Right ventricle myocardium inferior (tissue), 1 donor: ENCODE results near the gene ZBTB6. TPM values are rescaled to one million over a fixed set of nuclear protein-coding genes. Genes with fewer than 3 reads are reported as not detected.

ENCODE experiments used
- ATAC-seq: fragments of 200-7000 bp; cut with Tn5 transposase; one replicate; pipeline ENCODE4 v1.9.1; 2020; ENCODE audit warnings: mild to moderate bottlenecking, moderate library complexity
- DNase-seq: peaks from one replicate; pipeline ENCODE4 v3.0.0; 2021; ENCODE audit errors: missing footprints
- intact Hi-C: fragments of 100-400 bp; cut with DNase I; formaldehyde crosslinking; loops from one replicate; pipeline ENCODE4 v1.11.0; 2022
- long read RNA-seq: library from polyadenylated mRNA; unstranded; transcript quantifications from one replicate; pipeline ENCODE4 v2.0.0, GENCODE V29; 2021
- total RNA-seq: library from RNA; stranded (reverse); fragmentation: NEBNext Ultra II Directional; extraction: Animal tissue kit (Norgen Biotek cat#: 25700); gene quantifications from one replicate; pipeline ENCODE4 v1.2.1, GENCODE V29; 2021
- donor health status: DM: no; HTN: yes; CAD: no; lungs with severe emphysema.

The ZBTB6 gene
- total RNA-seq: 5.3 TPM
- long read RNA-seq, full-length matches to known transcripts: 1 of 1 reads
- long read RNA-seq, partial matches to known transcripts: 0 of 1 reads
- long read RNA-seq, other reads (novel, unspliced or antisense): 0 of 1 reads

- DNase-seq: peak; percentile 76
- ATAC-seq: peak; percentile 97
- intact Hi-C loops: loop anchor here (5.0 kb wide), 1 partner anchor 79 kb away; no protein-coding TSS in a partner anchor
These were observed at the start of gene ZBTB6 for GRCh38 chr9:122912964-122913673. Gene ZBTB6, minus strand, starts transcription at chr9:122913323. Its CDS starts 1,251 bp downstream, at chr9:122912072.

- DNase-seq: no peak
- no peak for ATAC-seq
- intact Hi-C loops: no loop called here
These were observed 48.0 kb upstream of the ZBTB6 start for GRCh38 chr9:122961139-122961538.

DNA sequence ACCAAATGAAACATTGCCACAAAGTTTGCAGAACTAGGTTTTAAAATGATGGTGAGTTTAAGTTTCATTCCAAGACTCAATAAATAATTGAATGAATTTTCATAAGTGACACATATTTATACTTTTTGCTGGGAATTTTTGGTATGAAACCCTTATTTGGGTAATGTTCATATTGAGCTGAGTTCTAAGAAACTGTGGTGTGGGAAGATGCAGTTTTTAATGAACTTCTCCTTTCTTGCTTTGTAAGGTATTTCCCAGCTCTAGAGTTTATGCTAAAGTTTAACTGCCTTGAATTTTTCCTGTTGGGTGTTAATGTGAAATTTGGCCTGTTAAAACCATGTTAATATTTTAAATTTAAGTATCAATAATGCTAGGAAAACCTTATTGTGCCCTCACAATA is 42.8 kb upstream of the ZBTB6 start:
- ATAC-seq: no peak
- DNase-seq: no peak
- intact Hi-C loops: no loop called here

DNA sequence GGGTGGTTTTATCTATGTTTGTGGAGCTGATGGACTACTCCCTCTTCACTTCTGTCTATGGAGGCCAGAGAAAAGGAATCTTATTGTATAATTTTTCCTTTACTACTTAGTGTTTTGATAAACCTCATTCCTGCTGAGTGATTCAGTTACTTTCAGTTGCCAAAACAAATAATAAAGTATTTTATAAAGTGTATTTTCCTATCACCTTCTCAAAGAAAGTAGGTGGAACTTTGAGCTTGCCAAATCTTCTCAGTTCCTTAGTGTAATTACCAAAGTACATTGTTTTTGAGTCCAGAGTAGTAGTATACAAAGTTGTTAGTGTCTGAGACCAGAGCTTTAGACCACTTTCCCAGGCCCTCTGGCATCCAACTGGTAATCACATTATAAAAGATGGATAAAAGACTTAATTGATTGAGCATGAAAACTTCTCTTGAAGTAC is 41.1 kb upstream of the ZBTB6 start:
- intact Hi-C loops: no loop called here
- no peak for ATAC-seq
- no peak for DNase-seq

DNA sequence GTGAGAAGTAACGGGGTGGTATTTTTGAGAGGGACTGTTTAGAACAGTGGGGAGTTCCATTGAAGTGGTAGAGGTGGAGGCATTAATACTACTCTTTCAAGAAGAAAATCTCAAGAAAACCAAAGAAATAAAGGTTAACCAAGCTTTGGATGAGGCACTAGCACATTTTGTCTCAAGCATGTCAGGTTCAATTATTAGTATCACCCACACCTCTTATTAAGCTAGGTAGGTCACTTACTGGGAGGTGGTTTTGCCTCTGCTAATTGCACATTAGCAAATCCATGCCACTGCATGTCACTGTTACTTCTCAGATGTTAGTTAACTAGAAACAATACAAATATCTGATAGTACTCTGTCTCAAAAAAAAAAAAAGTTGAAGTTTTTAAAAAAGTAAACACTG is 37.9 kb upstream of the ZBTB6 start:
- intact Hi-C loops: no loop called here
- DNase-seq: no peak
- ATAC-seq: no peak

DNA sequence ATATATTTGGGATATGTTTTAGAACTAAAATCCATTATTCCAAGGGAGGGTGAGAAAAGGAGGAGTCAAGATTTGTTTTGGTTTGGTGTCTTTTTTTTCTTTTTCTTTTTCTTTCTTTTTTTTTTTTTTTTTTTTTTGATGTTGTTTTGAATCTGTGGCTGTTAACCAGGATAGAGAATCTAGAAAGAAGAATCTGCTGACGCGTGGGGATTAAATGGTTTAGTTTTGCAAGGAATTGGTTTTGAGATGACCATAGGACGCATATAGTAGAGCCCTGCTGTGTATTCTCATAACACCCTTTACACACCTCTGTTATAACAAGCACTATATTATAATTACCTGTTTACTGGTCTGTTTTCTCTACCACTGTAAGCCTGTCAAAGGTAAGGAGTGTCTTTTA is 37.1 kb upstream of the ZBTB6 start:
- intact Hi-C loops: no loop called here
- ATAC-seq (no peak), DNase-seq (no peak)

DNA sequence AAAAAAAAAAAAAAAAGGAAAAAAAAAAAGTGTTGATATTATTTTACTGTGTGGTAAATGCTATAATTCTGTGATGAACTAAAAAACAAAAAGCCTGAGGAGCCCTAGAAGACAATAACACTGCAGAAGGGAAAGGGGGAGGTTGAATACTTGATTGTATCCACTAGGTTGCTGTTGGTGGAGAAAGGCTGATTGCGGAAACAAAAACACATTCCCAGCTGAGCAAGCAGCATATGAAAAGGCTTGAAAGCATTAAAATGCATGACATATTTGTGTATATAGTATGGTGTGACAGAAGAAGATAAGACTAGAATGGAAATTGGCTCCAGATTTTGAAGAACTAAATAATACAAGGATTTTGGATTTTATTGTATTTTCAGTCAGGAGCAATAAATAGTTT is 36.6 kb upstream of the ZBTB6 start:
- DNase-seq: no peak
- intact Hi-C loops: no loop called here
- ATAC-seq: no peak

- ATAC-seq (no peak), DNase-seq (no peak)
- intact Hi-C loops: no loop called here
These were observed 35.2 kb upstream of the ZBTB6 start for GRCh38 chr9:122948313-122948712.

DNA sequence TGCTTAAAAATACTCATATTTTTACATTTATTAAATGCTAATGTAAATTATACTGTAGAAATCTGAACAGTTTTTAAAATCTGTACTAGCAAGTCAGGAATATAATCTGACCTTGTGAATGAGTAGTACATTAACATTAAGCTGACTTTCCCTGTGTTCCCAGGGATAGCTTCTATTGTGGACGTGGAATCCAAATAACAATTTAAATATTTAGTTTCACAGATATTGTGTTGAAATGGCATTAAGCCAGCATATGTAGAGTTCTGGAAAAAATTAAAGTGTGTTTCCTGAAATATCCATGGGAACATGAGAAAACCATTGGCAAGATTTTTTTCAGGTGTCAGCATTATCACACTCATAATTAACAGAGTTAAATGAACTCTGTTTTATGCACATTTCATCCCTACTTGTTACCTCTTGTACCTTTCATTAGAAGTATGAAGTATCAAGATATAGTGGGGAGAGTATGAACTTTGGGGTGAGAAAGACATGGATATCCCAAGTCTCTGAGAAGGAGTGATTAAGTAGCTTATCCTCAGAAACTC is 33.4 kb upstream of the ZBTB6 start:
- ATAC-seq (no peak), DNase-seq (no peak)
- intact Hi-C loops: no loop called here

GRCh38 chr9:122944960-122945888 is 32.1 kb upstream of the ZBTB6 start:
- DNase-seq (no peak), ATAC-seq (no peak)
- intact Hi-C loops: loop anchor here (5.0 kb wide), 1 partner anchor 38 kb away; the partner anchor contains the start of gene RC3H2

DNA sequence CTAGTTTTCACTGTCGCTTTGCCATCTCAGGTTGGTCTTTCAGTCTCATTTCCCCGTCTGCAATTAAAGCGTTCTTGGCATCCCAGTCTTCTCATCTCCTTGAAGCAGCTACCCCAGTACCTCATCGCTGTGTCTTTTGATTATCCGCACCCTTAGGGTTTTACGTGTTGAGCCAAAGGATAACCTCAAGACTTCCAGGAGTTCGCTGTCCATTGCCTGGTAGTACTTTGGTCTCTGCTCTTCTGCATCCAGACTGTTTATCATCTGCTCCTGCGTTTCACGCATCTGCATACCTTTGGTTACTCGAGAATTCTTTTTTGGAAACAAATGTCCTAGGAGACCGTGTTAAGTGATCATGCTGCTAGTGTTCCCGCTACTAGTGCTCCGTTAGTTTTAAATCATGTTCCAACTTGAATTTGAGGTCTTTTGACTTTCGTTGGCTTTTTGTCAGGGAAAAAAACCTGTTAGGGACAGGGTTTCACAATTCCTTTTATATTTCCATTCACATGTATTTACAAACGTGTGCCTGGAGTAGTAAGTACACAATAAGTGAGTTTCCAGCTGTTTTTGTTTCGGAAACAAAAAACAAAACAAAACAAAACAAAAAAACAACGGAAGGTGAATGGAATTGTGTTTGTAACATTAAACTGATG is 28.6 kb upstream of the ZBTB6 start:
- no peak for DNase-seq
- no peak for ATAC-seq
- intact Hi-C loops: loop anchor here (5.0 kb wide), 1 partner anchor 34 kb away; the partner anchor contains the start of gene RC3H2

GRCh38 chr9:122940749-122941581 is 27.8 kb upstream of the ZBTB6 start, which contains the start of gene RABGAP1:
Gene RABGAP1, plus strand, starts transcription at chr9:122941020. Its CDS starts 16,040 bp downstream, at chr9:122957060.
- DNase-seq (peak; percentile 100), ATAC-seq (peak; percentile 99)
- intact Hi-C loops: loop anchor here (5.0 kb wide), 1 partner anchor 34 kb away; the partner anchor contains the start of gene RC3H2

DNA sequence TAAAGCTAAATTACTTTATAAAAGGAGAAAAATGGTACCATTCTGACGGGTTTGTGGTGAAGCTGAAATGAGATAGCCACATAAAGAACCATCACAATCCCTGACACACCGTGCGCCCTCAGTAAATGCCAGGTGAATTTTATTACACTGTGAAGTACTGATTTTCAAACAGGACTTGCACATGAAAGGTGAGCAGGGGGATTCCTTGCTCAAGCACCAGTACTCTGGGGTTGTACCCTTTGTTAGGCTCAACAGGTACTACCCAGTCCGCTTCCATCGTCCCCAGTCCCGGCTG is 27.3 kb upstream of the ZBTB6 start:
- intact Hi-C loops: loop anchor here (5.0 kb wide), 1 partner anchor 33 kb away; the partner anchor contains the start of gene RC3H2
- ATAC-seq (no peak), DNase-seq (no peak)

DNA sequence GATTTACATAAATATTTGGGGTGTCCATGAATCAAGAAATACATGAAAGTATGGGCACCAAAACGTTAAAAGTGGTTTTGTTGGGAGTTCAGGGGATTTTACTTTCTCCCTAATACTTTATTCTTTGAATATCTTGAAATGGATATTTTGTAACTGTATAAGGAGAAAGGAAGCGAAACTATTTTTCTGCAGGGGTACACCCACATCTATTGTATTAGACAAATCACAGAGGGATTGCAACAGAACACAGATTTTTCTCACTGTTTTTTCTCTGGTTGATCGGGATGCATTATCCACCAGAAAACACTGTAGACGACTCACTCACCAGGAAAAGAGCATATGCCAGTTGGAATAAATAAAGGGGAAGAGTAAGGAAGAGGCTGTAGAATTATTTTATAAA is 26.5 kb upstream of the ZBTB6 start:
- intact Hi-C loops: no loop called here
- ATAC-seq (no peak), DNase-seq (no peak)

- ATAC-seq: no peak
- DNase-seq: no peak
- intact Hi-C loops: no loop called here
These were observed 23.8 kb upstream of the ZBTB6 start for GRCh38 chr9:122936883-122937282.

DNA sequence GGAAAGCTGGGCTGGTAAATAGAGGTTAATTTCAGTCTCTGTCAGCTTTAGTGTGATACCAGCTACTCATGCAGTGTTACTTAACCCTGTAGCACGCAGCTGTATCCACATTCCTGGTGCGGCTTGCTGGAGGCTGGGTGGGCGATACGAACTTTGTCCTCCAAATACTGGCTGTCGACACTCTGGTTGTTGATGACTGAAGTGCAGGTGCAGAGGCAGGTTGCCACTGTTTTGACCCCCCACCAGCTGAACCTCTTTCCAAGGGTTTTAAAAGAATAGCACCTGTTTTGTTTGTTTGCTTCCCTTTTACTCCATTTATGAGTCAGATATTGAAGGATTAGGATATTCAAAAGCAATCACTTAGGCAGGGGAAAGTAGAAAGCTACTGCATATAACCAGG is 23.3 kb upstream of the ZBTB6 start:
- DNase-seq (no peak), ATAC-seq (no peak)
- intact Hi-C loops: no loop called here

GRCh38 chr9:122931226-122932121 is 18.4 kb upstream of the ZBTB6 start, which contains the start of gene ZBTB26:
Gene ZBTB26, minus strand, starts transcription at chr9:122931512. Its CDS starts 11,578 bp downstream, at chr9:122919934.
- intact Hi-C loops: no loop called here
- ATAC-seq: peak; percentile 99
- DNase-seq: peak; percentile 95
